Peyer's patch (tissue), 4 donors: ENCODE results near the gene OR5AU1. TPM values are rescaled to one million over a fixed set of nuclear protein-coding genes. Genes with fewer than 3 reads are reported as not detected.
"Not testable (repeated sequence)": the region's sequence is repeated elsewhere in the genome, so short reads cannot be mapped to it uniquely, and the experiment has no call there.

Source experiments
- DNase-seq, 3 donors: peaks; one replicate each; pipeline ENCODE4 v3.0.0-alpha.2; 2017 to 2019
- H3K27ac ChIP-seq, 4 donors: fragments of 200-600 bp; sonication (generic); one replicate each; pipeline ENCODE4 v1.5.1; 2016 to 2019
- H3K27me3 ChIP-seq, 2 donors: fragments of 200-600 bp; sonication (generic); one replicate each; pipeline ENCODE4 v1.5.1; 2019
- H3K36me3 ChIP-seq, 3 donors: fragments of 200-600 bp; sonication (generic); one replicate each; pipeline ENCODE4 v1.5.1; 2016 to 2019
- H3K4me1 ChIP-seq, 4 donors: fragments of 200-600 bp; sonication (generic); one replicate each; pipeline ENCODE4 v1.5.1; 2016 to 2019
- H3K4me3 ChIP-seq, 4 donors: fragments of 200-600 bp; sonication (generic); 1 replicate in 3 of 4; 2 replicates in 1 of 4; pipeline ENCODE4 v1.5.1; 2016 to 2019; ENCODE audit warnings: mild to moderate bottlenecking in 1 of 4
- H3K9me3 ChIP-seq, 4 donors: fragments of 200-600 bp; sonication (generic); one replicate each; pipeline ENCODE4 v1.5.1; 2016 to 2019; ENCODE audit warnings: mild to moderate bottlenecking in 1 of 4
- CTCF ChIP-seq, 6 experiments: fragments of 450-650 bp in 4 of 6; fragments of 200-600 bp in 2 of 6; sonication (generic) in 1 of 6; IDR thresholded peaks; one replicate each; pipeline ENCODE4 v1.5.1; 2017 to 2019; ENCODE audit warnings: antibody characterized with exemption in 6 of 6, mild to moderate bottlenecking in 3 of 6, moderate library complexity in 1 of 6
- POLR2A ChIP-seq, 2 donors: fragments of 450-650 bp; IDR thresholded peaks; one replicate each; pipeline ENCODE4 v1.5.1; 2017; ENCODE audit warnings: antibody characterized with exemption in 2 of 2, mild to moderate bottlenecking in 2 of 2, moderate library complexity in 2 of 2
- total RNA-seq, 4 donors: library from RNA; depleted of rRNA; stranded (reverse); fragments of >200 nt; gene quantifications; one replicate each; pipeline ENCODE4 v1.1.0, GENCODE V29; 2016

OR5AU1 gene
- total RNA-seq, 4 donors from 2014 or later, result not detected

GRCh38 chr14:21184254-21184653 is 28.4 kb upstream of the OR5AU1 start:
- peaks cover 0 to 2% (median 0%) of the 10 kb centered on the region in 4 donors for H3K9me3 ChIP-seq
- TF ChIP-seq CTCF (IDR thresholded peaks at IDR 0.05), result no peak
- no peak for TF ChIP-seq POLR2A (IDR thresholded peaks at IDR 0.05)
- H3K27me3 ChIP-seq, result no peaks in the 10 kb centered on the region
- H3K4me1 ChIP-seq, result no peaks in the 10 kb centered on the region
- no peak overlapping the region for H3K27ac ChIP-seq
- DNase-seq, result no peak
- no peak overlapping the region for H3K4me3 ChIP-seq
- H3K36me3 ChIP-seq, result no peaks in the 10 kb centered on the region

DNA sequence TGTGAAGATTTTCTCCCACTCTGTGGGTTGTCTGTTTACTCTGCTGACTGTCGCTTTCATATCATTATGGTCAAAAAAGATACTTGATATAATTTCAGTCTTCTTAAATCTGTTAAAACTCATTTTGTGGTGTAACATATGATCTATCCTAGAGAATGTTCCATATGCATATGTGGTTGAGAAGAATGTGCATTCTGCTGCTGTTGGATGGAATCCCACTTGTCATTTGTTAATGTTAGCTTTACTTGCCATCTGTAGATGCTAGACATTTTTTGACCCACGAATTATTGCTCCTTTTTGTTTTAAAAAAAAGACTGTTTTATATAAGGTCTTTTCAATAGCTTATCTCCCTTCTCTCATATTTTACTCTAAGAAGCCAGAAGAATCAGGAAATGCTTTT is 26.3 kb upstream of the OR5AU1 start:
- TF ChIP-seq POLR2A (IDR thresholded peaks at IDR 0.05) (no peak), CTCF (IDR thresholded peaks at IDR 0.05) (no peak)
- H3K27ac ChIP-seq, result no peak overlapping the region
- DNase-seq, result no peak
- H3K36me3 ChIP-seq, result no peaks in the 10 kb centered on the region
- no peak overlapping the region for H3K4me3 ChIP-seq
- no peaks in the 10 kb centered on the region for H3K4me1 ChIP-seq
- H3K27me3 ChIP-seq, result no peaks in the 10 kb centered on the region
- peaks cover 0 to 2% (median 0%) of the 10 kb centered on the region in 4 donors for H3K9me3 ChIP-seq

GRCh38 chr14:21171128-21171527 is 15.3 kb upstream of the OR5AU1 start:
- Histone ChIP-seq H3K9me3 (no peaks in the 10 kb centered on the region), H3K4me1 (no peaks in the 10 kb centered on the region), H3K27ac (no peak overlapping the region), H3K4me3 (no peak overlapping the region), H3K36me3 (no peaks in the 10 kb centered on the region), H3K27me3 (no peaks in the 10 kb centered on the region)
- DNase-seq, result no peak
- TF ChIP-seq POLR2A (IDR thresholded peaks at IDR 0.05) (no peak), CTCF (IDR thresholded peaks at IDR 0.05) (no peak)

DNA sequence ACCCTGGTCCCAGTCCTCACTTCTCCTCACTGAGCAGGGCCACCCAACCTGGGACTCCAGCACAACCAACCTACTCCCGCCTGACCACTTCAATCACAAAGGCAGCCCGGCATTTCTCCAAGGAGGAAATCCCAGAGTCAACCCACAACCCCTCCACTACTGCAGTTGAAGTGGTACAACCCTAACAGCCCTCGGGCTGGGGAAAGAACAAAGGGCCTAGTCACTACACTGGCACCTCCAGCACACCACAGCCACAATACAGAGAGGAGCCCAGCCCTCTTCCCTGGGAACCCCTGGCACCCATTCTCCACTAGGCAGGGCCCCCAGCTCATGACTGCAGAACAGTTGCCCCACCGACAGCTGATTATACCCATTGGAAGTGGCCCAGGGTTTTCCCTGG is 13.7 kb upstream of the OR5AU1 start:
- no peak overlapping the region for H3K27ac ChIP-seq
- no peak for TF ChIP-seq CTCF (IDR thresholded peaks at IDR 0.05)
- no peak for DNase-seq

GRCh38 chr14:21168055-21168454 is 12.2 kb upstream of the OR5AU1 start:
- no peak overlapping the region for H3K27ac ChIP-seq
- H3K9me3 ChIP-seq, result no peaks in the 10 kb centered on the region
- TF ChIP-seq POLR2A (IDR thresholded peaks at IDR 0.05), result no peak
- no peak for TF ChIP-seq CTCF (IDR thresholded peaks at IDR 0.05)
- no peak overlapping the region for H3K4me3 ChIP-seq
- H3K4me1 ChIP-seq, result no peaks in the 10 kb centered on the region
- no peak for DNase-seq
- H3K27me3 ChIP-seq, result no peaks in the 10 kb centered on the region
- no peaks in the 10 kb centered on the region for H3K36me3 ChIP-seq

More for the DNA sequence above, 13.7 kb upstream of the OR5AU1 start:
- H3K27me3 ChIP-seq, result no peaks in the 10 kb centered on the region
- H3K9me3 ChIP-seq, result no peaks in the 10 kb centered on the region
- H3K4me3 ChIP-seq, result no peak overlapping the region
- H3K4me1 ChIP-seq, result no peaks in the 10 kb centered on the region
- no peaks in the 10 kb centered on the region for H3K36me3 ChIP-seq

GRCh38 chr14:21165670-21166069 is 9.8 kb upstream of the OR5AU1 start:
- DNase-seq, H3K27ac ChIP-seq, H3K9me3 ChIP-seq, H3K4me1 ChIP-seq, H3K36me3 ChIP-seq, H3K4me3 ChIP-seq, H3K27me3 ChIP-seq: not testable (repeated sequence)

DNA sequence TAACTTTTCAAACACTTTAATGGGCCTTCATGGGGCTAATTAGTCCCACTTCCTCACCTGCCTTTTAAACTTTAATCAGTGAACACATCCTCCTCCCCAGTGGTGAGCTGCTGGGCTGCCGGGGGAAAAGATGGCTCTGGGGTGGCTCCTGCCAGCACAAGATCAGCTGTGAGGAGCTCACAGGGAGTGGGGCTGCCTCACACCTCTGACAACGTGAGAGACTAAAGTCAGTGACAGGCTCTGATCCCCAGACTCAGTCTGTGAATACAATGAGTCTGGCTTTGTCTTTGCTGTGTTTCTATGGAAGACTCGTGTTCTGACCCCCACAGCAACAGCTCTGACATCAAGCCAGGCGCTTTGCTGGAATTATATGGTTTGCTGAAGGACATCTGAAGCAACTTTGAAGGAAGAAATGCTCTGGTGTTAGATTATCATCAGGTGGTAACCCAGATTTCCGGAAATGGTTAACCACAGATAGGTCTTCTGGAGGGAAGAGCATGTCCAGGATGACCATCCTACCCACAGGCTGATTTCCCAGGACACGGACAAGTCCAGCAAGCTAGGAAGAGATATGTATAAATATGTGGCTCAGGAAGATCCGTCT is 9.2 kb upstream of the OR5AU1 start:
- not testable (repeated sequence) for H3K4me1 ChIP-seq, H3K4me3 ChIP-seq, H3K36me3 ChIP-seq, H3K27me3 ChIP-seq, H3K9me3 ChIP-seq, H3K27ac ChIP-seq, DNase-seq
